ENCODE results near the gene GRIA4.

DNA sequence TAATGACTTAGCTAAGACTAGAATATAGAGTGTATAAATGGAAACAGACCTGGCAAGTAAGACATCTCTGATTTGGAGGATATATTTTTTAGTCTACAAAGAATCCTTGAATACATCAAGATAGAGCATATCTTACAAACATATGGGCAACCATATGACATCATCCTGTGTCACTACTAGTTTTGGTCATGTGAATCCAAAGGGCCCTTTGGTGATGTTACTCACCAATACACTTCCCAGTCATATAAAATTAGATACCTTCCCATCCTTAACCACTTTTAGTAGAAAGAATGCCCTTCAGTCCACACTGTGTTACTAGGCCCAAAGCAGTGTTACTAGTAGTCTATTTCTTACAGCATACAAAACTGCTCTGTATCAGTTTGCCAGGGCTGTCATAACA lies 31.6 kb downstream of the GRIA4 start:
- TF ChIP-seq, protein P1, sequence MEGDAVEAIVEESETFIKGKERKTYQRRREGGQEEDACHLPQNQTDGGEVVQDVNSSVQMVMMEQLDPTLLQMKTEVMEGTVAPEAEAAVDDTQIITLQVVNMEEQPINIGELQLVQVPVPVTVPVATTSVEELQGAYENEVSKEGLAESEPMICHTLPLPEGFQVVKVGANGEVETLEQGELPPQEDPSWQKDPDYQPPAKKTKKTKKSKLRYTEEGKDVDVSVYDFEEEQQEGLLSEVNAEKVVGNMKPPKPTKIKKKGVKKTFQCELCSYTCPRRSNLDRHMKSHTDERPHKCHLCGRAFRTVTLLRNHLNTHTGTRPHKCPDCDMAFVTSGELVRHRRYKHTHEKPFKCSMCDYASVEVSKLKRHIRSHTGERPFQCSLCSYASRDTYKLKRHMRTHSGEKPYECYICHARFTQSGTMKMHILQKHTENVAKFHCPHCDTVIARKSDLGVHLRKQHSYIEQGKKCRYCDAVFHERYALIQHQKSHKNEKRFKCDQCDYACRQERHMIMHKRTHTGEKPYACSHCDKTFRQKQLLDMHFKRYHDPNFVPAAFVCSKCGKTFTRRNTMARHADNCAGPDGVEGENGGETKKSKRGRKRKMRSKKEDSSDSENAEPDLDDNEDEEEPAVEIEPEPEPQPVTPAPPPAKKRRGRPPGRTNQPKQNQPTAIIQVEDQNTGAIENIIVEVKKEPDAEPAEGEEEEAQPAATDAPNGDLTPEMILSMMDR (IDR thresholded peaks at IDR 0.05; ENCODE audit: insufficient read depth, low read length, poor library complexity, severe bottlenecking) = no peak
- no peak for TF ChIP-seq EZH2phosphoT487 (conservative IDR thresholded peaks at IDR 0.05; ENCODE audit: low read length)
